AG04450 (cell line): ENCODE results near the gene FGF10. TPM values are rescaled to one million over a fixed set of nuclear protein-coding genes. Genes with fewer than 3 reads are reported as not detected.

Experiments used
- CTCF ChIA-PET: fragments of 300-600, 350-600 bp; formaldehyde crosslinking; extraction: SDS; loops from one replicate; lab custom pipeline; 2022; ENCODE audit warnings: antibody characterized with exemption, inconsistent platforms; lab: Charles Lee
- POLR2A ChIA-PET: fragments of 350-600 bp; formaldehyde crosslinking; extraction: SDS; loops from one replicate; lab custom pipeline; 2021; ENCODE audit warnings: antibody characterized with exemption, inconsistent platforms; lab: Yijun Ruan, JAX
- DNase-seq: peaks from one replicate; pipeline ENCODE4 v3.0.0-alpha.2; 2011; ENCODE audit warnings: low read depth, low spot score
- H3K27ac ChIP-seq: one replicate; pipeline ENCODE4 v1.5.1; 2012; ENCODE audit warnings: low read depth, low read length, control low read depth
- H3K27me3 ChIP-seq: one replicate; pipeline ENCODE4 v1.6.0; 2012; ENCODE audit warnings: low read length; ENCODE audit not compliant: control insufficient read depth, insufficient read depth
- H3K4me3 ChIP-seq: 2 replicates; pipeline ENCODE4 v1.5.1; 2011; ENCODE audit warnings: mild to moderate bottlenecking, low read depth, low read length, control low read depth
- H3K9me3 ChIP-seq: 2 replicates; pipeline ENCODE4 v1.5.1; 2012; ENCODE audit warnings: low read length; ENCODE audit not compliant: control insufficient read depth, insufficient read depth
- CTCF ChIP-seq: IDR thresholded peaks from 2 replicates; pipeline ENCODE4 v1.5.1; 2011; ENCODE audit warnings: low read depth, low read length, control low read depth, inconsistent platforms
- polyA plus RNA-seq: library from polyadenylated mRNA; depleted of rRNA; stranded (reverse); fragments of >200 nt; gene quantifications from 2 replicates; pipeline ENCODE4 v1.2.3, GENCODE V29; 2011

FGF10 gene
- polyA plus RNA-seq, 1 experiment = 0.10 TPM

DNA sequence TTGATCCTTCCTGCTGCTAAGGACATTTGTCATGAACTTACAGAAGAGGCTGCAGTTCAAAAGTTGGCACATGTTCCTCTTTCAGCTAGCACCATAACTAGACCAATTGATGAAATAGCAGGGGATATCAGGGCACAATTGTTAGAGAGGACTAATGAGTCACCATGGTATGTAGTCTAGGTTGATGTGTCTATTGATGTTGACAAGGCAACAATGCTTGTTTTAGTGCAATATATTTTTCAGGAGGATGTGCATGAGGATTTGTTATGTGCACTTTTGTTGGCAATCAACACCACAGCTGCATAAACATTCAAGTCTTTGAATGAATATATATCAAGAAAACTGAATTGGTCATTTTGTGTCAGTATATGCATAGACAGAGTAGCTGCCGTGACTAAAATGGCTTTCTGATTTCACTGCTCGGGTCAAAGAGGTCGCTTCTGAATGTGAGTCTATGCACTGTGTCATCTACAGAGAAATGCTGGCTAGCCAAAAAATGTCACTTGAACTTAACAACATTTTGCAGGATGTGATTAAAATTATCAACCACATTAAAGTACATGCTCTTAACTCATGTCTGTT, 68.0 kb downstream of the FGF10 start:
- CTCF ChIA-PET = no interaction called here
- POLR2A ChIA-PET = no interaction called here
- Histone ChIP-seq H3K4me3 (no peak overlapping the region), H3K27me3 (no peaks in the 10 kb centered on the region), H3K27ac (no peak overlapping the region), H3K9me3 (no peaks in the 10 kb centered on the region)
- TF ChIP-seq CTCF = no peak
- DNase-seq = no peak

DNA sequence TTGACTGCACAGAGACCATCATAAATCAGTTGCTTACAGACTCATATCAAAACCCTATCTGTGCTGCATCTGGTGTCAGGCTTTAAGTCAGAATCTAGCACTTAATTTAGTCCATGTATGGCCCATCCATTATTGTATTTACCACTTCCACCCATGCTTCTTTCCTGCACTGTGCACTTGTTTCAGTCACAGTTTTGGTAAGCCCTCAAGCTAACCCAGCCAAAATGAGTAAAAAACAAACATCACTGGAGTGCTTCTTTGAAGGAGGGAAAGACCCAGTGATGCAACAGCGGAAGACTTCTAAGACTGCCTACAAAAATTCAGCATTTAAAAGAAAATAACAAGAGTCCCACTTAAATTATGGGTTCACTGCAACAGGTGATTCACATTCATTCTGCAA, 69.0 kb downstream of the FGF10 start:
- Histone ChIP-seq H3K27me3 (no peaks in the 10 kb centered on the region), H3K27ac (no peak overlapping the region), H3K4me3 (no peak overlapping the region), H3K9me3 (no peaks in the 10 kb centered on the region)
- ChIA-PET POLR2A (no interaction called here), CTCF (no interaction called here)
- TF ChIP-seq CTCF = no peak
- DNase-seq = no peak

- ChIA-PET CTCF (no interaction called here), POLR2A (no interaction called here)
- TF ChIP-seq CTCF = no peak
- Histone ChIP-seq H3K4me3 (no peak overlapping the region), H3K27me3 (no peaks in the 10 kb centered on the region), H3K27ac (no peak overlapping the region), H3K9me3 (no peaks in the 10 kb centered on the region)
- no peak for DNase-seq
These were observed 70.3 kb downstream of the FGF10 start for GRCh38 chr5:44318883-44319282.

- no peak overlapping the region for H3K4me3 ChIP-seq
- TF ChIP-seq CTCF = no peak
- H3K27me3 ChIP-seq = no peaks in the 10 kb centered on the region
- no peak overlapping the region for H3K27ac ChIP-seq
- no peak for DNase-seq
- ChIA-PET POLR2A (no interaction called here), CTCF (no interaction called here)
- H3K9me3 ChIP-seq = no peaks in the 10 kb centered on the region
These were observed 76.8 kb downstream of the FGF10 start for GRCh38 chr5:44312374-44312773.

- Histone ChIP-seq H3K27me3 (no peaks in the 10 kb centered on the region), H3K9me3 (no peaks in the 10 kb centered on the region), H3K27ac (no peak overlapping the region), H3K4me3 (no peak overlapping the region)
- no peak for DNase-seq
- TF ChIP-seq CTCF = no peak
- POLR2A ChIA-PET = no interaction called here
- CTCF ChIA-PET = no interaction called here
These were observed 88.7 kb downstream of the FGF10 start for GRCh38 chr5:44300551-44300950.
